Cardiac septum (tissue), 1 donor: Measurements from ENCODE around the gene SOBP. TPM values are rescaled to one million over a fixed set of nuclear protein-coding genes. Genes with fewer than 3 reads are reported as not detected.

Source experiments
- DNase-seq: peaks from one replicate; pipeline ENCODE4 v3.0.0-alpha.2; 2020; ENCODE audit warnings: low spot score
- intact Hi-C: fragments of 100-400 bp; cut with DNase I; formaldehyde crosslinking; loops from one replicate; pipeline ENCODE4 v1.14.0; 2022
- total RNA-seq: library from RNA; stranded (reverse); fragmentation: NEBNext Ultra II Directional; extraction: Animal tissue kit (Norgen Biotek cat#: 25700); gene quantifications from one replicate; pipeline ENCODE4 v1.2.1, GENCODE V29; 2021
- donor health status: DM: no; HTN: no; CAD: no.

SOBP gene
- total RNA-seq, 1 donor from 2014 or later, result 28.7 TPM

DNA sequence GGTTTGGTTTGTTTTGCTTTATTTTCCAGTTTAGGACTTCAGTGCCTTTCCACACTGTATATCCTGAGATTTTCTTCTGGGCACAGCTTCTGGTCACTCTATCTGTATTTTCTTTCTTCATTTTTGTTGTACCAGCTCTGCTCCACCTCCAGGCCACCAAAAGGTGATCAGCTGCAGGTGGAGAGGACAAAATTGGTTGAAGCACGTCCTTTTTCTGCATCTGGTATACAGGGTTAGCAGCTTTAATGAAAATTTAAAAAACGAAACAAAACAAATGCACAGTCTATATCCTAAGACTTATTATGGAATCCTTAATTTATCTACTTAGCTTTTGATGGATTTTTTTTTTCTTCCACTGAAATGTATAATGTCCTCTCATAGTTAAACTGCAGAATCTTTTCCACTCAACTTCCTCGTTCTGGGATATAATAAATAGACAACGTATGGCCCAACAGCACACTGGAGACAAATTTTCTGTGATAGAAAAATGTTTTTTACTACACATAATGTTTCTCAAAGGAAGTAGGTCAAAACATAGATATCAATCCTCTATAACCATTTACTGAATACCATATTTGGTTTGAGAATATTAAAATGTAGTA is 10.7 kb upstream of the SOBP start:
- intact Hi-C loops, result no loop called here
- DNase-seq, result no peak

DNA sequence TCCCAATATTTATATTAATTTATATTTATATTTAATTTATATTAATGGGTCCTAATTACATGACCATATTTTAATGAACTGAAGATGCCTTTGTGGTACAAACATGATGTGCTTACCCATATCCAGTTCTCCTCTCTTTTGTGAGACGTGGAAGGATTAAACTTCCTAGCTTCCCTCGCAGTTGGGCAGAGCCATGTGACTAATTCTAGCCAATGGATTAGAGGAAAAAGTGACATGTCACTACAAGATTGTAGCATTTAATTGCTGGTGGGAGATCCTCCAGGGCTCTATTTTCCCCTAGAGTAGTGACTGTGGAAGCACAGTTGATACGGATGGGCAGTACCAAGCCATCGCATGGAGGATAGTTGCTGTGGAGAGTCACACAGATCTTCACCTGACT is 4.8 kb upstream of the SOBP start:
- intact Hi-C loops, result loop anchor here (10.0 kb wide), 1 partner anchor 370 kb away; the partner anchor contains the start of gene BEND3
- no peak for DNase-seq

DNA sequence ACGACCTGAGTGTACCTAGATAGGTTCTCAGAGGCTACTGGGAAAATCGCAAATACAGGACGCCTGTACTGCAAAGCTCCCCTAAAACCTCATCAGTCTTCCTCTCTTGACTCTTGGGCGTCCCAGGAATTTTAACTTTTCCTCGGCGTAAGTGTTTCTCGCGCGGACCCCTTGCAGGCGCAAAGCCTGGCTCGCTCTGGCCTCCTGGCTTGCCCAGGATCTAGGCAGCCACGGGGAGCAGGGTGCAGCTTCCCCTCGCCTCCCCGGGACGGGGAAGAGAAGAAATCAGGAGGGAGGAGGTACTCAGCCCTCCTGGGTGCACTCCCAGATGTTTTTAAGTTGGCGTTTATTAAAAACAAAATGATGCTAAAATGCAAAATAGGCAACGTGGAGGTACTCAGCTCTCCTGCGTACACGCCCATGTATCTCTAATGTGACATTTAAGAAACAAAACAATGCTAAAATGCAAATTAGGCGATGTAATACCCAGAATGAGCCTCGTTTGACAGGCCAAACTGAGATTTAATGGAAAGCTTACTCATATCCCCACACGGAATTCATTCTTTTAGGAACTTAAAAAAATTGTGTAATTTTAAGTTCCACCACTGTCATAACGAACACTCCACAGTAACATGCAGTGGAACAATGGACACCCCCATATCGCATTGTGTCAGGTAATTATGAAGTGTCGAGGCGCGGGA is 1.6 kb upstream of the SOBP start:
- intact Hi-C loops, result loop anchor here (2.0 to 10.0 kb wide), 2 partner anchors 30 to 374 kb away; partner anchors contain the start of genes BEND3 and PDSS2
- DNase-seq, result no peak

DNA sequence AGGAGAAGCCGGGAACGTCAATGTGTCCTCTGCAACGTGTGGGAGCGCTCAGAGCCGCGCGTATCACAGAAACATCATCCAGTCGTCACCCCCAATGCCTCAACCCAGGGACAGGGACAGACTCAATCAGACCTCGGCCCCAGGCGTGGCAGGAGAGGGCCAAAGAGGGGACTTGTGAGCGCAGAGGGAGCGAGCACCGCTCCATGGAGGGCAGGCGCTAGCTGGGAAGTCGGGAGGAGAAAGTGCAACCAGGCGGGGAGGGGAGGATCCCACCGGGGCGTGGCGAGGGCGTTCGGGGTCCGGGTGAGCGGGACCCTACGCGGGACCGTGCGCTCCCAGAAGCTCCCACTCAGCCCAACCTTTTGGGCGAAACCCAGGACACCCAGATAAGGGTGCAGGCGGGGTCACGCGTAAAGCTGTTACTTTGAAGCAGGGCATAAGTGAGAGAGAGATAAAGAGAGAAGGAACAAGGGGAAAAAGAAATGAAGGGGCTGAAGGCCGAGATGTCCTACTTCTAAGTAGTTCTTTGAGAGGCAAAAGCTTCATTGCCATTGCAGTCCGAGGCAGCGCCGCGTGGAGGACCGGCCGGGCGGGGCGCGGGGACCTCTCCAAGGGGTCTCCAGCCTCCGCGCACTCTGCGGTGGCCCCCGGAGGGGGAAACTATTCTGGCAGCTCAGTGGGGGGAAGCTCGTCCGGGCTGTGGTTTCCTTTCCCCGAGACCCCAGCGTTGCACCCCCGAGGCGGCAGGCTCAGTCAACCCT is 862 bp upstream of the SOBP start:
- intact Hi-C loops, result loop anchor here (2.0 to 10.0 kb wide), 2 partner anchors 30 to 374 kb away; partner anchors contain the start of genes BEND3 and PDSS2

DNA sequence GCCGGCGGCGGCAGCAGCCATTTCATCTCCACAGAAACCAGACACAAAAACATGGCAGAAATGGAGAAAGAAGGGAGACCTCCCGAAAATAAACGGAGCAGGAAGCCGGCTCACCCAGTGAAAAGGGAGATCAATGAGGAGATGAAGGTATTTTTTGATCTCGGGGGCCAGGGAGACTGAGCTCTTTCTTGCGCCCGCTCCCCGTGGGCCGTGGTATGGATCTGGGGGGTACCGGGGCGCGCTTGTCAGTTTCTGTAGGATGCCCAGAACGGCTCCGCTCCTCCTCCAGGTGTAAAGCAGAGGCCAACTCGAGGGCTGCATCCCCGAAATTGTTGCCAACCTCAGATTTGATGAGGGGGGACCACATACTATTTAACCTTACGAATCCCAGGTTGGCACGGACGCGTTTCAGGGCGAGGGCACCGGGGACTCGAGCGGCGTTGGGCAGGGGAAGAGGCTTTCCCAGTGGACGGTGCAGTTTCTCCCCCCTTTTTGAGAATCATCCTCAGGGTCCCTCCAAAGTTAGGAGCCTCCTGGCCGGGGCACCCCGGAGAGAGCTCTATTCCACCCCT is 735 bp downstream of the SOBP start:
- no peak for DNase-seq
- intact Hi-C loops, result loop anchor here (5.0 kb wide), 2 partner anchors 52 to 167 kb away; no protein-coding TSS in a partner anchor

More for the DNA sequence above, 862 bp upstream of the SOBP start:
- peak; percentile 77 for DNase-seq

- intact Hi-C loops, result loop anchor here (5.0 kb wide), 2 partner anchors 51 to 166 kb away; no protein-coding TSS in a partner anchor
- peak; percentile 82 for DNase-seq
Observed at GRCh38 chr6:107491138-107491609, 1.3 kb downstream of the SOBP start.

- intact Hi-C loops, result loop anchor here (5.0 kb wide), 2 partner anchors 50 to 165 kb away; no protein-coding TSS in a partner anchor
- peak; percentile 81 for DNase-seq
Observed at GRCh38 chr6:107491760-107492660, 2.1 kb downstream of the SOBP start.

DNA sequence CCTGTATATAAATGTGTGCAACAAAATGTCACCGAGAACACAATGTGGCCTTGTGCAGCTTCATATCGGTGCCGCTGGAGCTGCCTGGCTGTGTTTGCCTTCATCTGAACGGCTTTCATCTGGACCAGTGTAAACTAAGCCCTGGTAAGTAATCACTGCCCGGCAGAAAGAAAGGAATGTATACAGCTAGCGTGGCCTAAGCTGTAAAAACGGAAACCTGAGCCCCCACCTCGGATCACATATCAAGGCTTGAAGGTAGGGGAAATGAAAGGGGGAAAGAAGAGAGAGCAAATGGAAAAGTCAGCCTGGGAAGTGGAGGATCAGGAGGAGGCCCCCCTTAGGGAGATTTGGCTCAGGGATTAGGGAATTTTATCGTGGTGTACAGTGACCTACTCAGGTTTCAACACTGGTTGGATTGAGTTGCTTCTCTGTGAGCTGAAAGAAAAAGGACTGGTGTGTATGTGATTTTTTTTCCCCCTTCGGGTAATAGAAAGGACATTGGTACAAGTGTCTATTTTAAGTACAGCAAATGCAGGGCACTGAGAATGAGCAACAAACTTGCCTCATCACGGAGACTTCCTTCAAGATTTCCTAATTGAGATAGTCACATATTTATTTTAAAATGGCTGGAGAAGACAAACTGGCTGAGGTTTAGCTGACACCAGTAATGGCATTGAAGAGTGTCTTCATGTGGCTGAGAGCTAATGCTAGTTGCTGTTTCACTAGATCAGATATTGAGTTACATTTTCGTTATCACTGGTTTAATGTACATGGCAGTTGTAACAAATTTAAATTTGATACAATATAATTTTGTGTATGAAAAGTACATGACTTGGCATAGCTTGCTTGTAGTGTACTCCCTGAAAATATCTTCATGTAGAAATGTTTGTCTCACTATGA is 3.5 kb downstream of the SOBP start:
- intact Hi-C loops, result loop anchor here (5.0 kb wide), 2 partner anchors 49 to 164 kb away; no protein-coding TSS in a partner anchor
- no peak for DNase-seq

DNA sequence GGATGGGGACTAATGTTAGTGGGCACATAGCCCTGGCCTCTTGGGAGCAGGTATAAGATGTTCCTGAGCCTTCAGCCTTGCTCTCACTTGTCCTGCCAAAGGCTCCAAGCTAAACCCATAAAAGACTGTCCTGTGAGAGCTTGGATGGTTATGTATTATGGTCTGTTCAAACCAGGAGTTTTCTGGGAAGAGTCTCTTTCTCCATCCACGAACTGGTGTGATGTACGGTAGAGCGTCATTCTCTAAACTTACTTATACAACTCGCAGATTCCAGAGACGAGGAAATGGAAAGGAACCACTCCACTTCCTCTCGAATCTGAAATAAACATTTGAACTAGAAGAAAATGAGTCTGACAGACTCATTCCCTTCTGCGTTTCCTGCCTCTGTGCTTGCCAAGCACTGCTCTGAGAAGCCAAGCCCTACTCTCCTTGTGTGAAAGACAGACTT is 5.3 kb downstream of the SOBP start:
- DNase-seq, result no peak
- intact Hi-C loops, result no loop called here

DNA sequence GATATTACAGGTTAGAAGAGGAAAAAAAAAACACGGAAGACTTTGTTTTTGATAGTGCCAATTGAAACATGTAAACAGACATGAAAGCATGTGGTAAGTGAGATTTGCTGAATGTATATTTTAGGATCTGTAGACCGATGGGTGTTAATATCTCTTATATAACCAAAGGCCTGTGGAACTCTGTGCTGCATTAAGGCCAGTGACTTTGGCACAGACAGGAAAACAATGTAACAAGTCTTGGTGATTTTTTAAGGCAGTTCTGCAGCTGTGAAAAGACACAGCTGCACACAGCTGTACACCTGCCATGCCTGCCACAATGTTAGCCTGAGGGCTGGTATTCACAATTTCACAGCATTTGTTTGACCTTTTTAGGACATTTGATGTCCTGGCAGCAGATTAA is 6.1 kb downstream of the SOBP start:
- intact Hi-C loops, result no loop called here

GRCh38 chr6:107496892-107497684 is 7.2 kb downstream of the SOBP start:
- intact Hi-C loops, result no loop called here
- no peak for DNase-seq

More for the DNA sequence above, 6.1 kb downstream of the SOBP start:
- DNase-seq, result no peak

- no peak for DNase-seq
- intact Hi-C loops, result no loop called here
Observed at GRCh38 chr6:107504270-107505026, 14.5 kb downstream of the SOBP start.

GRCh38 chr6:107506145-107506544 is 16.2 kb downstream of the SOBP start:
- intact Hi-C loops, result no loop called here
- no peak for DNase-seq

- intact Hi-C loops, result no loop called here
- DNase-seq, result no peak
Observed at GRCh38 chr6:107509506-107509905, 19.6 kb downstream of the SOBP start.

DNA sequence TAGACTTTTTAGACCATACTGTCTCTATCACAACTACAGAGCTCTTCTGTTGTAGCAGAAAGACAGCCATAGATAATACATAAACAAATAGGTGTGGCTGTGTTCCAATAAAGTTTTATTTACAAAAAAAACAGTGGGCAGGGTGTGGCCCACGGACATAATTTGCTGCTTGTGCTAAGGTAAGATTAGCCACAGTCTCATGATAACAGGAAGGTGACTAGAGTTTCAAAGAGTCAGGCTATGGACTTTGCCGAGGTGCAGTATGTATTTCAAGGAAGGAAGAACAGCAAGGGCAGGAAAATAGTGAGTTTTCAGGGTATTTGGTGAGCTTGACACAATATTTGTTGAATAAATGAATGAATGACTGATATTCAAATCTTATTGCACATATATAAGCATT is 20.2 kb downstream of the SOBP start:
- intact Hi-C loops, result no loop called here
- DNase-seq, result no peak

DNA sequence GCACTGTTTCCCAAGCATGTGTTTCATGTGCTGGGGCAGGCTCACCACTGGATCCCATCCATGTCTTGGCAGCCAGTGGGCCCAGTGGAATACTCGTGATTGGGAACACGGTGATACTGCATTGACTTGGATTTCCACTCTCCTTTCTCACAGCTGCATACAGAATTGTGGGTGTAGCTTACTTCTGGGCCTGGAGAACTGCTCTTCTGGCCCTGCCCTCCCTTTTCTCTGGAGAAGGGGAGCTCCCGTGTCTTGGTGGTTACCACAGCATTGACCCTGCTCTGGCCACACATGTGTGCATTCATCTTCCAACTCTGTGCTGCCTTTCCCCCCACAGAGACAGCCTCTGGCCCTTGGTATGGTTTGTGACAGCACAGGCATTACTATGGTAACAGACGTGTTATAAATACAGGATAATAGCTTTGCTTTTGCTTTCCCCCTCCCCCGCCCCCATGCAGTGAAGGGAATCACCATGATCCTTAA is 21.6 kb downstream of the SOBP start:
- intact Hi-C loops, result no loop called here

More for the DNA sequence above, 21.6 kb downstream of the SOBP start:
- DNase-seq, result no peak
